Stimulated activated CD4-positive, alpha-beta T cell treated with anti-CD3 and anti-CD28 coated beads, TNF-alpha, amount 100 ng/mL, for 4 hours (primary cell): ENCODE results near the gene PFKM.
"Not testable (repeated sequence)": the region's sequence is repeated elsewhere in the genome, so short reads cannot be mapped to it uniquely, and the experiment has no call there.

ENCODE experiments used
- DNase-seq, 3 experiments: peaks; one replicate each; pipeline ENCODE4 v3.0.0-alpha.2; 2020; ENCODE audit warnings: low read depth in 3 of 3

PFKM gene

DNA sequence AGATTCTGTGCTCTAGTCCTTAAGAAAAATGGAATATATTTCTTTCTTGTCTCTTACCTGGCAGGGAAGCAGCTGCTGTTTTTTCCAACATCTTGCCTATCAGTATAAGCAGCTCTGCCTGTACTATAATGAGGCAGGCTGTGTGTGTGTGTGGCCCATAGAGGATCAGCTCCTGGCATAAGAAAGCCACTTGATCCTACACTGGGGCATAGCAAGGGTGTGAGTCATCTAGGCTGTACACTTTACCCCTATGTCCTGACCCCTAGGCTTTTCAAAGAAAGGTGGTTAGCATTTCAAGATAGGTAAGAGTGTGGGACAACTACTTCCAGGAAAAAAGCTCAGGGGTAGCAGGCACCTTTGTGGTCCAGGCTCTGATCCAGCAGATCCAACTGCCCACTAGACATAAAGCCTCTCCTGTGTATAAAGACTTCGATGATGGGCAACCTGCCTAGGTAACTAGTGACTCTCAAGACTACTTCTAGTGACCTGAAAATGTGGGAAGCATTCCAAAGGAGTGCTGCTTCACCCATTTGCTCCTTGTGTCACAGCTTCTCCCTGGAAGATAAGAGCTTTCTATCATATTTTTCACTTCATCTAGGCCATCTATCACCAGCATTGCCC is 8.4 kb upstream of the PFKM start:
- DNase-seq: no peak

DNA sequence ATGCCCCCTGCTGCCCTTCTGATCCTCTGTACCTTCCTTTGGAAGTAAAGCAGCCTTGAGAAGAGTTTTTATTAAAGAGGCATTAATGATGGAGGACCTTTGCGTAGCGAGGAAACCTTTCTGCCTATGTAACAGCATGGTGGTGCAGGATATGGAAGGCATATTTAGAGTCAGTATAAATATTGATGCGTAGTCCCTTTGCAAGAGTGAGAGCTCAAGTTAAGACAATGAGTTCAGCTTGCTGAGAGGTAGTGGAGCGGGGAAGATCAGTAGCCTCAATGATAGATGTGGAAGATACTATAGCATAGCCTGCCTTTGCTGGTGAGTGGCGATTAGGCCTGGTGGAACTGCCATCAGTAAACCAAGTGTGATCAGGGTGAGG is 7.9 kb upstream of the PFKM start:
- DNase-seq: not testable (repeated sequence)

DNA sequence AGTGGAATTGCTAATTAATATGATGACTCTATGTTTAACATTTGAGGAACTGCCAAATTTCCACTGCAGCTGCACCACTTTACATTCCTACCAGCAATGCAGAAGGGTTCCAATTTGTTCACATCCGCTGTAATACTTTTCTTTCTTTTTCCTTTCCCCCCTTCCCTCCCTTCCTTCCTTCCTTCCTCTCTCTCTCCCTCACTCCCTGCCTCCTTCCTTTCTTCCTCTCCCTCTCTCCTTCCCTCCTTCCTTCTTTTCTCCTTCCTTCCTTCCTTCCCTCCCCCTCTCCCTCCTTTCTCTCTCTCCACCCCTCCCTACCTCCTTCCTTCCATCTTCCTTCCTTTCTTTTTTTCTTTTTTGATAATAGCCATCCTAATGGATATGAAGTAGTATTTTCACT is 3.2 kb upstream of the PFKM start:
- no peak for DNase-seq

DNA sequence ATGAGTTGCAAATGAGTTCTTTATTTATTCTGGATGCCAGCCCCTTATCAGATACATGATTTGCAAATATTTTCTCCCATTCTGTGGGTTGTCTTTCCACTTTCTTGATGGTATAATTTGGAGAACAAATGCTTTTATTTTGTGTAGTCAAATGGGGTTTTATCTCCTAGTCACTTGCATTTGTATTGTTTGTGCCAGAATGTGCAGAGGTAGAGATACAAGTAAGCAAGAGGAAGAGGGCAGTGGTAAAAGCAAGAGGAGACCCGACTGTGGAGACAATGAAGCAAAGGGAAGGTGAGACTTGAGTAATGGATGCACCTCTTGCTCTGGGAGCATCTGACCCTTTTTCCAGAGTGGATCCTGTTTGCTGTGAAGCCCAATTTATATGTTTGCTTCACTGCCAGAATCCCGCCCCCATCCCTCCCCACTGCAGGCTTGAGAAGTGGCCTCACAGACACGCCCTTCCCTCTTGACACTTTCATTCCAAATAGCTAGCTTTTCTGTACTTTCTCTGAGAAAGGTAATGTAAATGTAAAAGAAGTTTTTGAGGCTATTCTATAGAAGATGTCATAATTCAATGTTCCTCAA is 786 bp upstream of the PFKM start:
- no peak for DNase-seq

DNA sequence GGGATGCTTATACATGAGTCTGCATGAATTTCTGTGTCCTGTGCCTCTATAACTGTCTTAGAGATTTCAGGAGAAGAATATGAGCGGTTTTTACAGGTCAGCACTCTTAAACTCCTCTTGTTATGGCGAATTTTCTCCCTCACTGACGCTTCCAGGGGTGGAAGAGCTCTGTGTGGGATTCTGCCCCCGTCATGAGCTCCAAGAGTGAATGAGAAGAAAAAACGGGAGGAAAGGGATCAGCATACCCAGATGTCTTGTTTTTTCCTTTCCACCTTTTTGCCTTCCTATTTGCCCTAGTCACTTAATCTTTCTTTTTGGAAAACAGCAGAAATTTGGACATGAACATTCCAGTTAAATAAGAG is 651 bp downstream of the PFKM start:
- DNase-seq: no peak

DNA sequence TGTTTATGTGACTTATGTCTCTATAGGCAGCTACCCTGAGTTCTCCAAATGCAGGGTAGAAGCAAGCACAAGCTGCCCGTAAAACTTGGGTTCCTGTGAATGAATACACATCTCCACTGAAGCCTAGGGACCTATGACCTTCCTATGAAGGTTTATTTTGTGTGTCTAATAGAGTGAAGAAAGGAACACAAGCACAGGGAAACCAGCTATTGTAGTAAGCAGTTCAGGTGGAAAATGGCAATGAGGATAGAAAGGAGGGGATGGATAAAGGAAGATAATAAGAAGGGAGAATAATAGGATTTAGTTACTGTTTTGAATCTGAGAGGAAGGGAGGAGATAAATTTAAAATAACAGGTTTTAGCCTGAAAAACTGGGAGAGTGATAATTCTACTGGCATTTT is 2.4 kb downstream of the PFKM start:
- no peak for DNase-seq

DNA sequence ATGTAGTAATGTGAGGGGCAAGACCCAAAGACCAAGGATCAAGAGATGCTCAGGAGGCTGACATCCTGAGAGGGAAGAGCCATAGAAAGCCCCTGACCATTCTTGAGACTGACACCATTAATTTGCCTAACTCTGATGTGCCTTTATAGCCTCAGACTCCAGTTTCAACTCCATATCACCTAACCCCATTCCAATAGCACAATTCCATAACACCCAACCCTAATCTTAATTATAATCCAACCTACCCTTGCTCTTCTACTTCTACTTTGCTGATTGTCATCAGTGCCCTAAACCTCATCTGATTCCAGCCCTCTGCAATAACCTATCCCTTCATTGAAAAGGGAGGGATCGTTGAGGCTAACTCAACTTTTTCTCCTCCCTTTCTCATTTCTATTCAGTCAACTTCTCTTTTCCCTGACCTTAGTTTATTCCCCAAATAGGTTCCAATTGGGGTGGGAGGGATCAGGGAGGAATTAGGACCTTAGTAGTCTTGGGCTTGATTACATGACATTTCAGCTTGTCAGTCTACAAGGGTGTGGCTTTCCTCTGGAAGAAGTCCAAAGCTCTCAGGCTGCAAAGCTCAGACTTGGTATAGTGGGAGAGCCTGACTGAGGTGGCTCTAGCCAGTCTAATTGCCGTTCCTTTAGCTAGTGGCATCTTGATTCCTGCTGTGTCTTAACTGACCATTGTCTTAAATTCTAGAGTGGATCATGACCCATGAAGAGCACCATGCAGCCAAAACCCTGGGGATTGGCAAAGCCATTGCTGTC is 3.1 kb downstream of the PFKM start:
- DNase-seq: no peak

DNA sequence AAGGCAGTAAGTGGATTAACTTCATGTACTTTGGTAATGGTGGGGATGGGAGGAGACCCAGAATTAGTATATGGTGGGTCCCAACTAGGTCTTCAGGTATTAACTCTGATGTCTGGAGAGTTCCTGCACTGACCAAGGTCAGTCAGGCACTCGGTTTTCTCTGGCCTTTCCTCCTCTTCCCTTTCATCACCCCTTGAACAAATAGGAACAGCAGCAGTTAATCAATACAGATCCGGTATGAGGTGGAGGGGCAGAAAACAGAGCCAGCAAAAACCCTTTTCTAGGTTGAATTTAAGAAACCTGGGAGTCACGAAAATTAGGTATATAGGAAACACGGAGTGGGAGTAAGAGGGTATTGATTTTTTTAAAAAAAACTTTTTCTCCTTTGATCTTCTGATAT is 4.0 kb downstream of the PFKM start:
- no peak for DNase-seq

DNA sequence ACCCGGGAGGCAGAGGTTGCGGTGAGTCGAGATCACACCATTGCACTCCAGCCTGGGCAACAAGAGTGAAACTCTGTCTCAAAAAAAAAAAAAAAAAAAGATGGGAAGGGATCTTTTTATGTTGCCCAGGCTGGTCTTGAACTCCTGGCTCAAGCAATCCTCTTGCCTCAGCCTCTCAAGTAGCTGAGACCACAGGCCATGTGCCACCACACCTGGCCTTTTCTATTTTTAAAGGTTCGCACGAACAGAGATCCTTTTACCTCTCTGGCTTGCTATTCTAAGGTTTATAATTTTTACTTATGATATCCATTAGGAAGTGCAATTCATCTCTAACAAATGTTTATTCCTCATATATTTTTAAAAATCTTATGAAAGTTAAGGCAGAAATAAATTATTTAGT is 6.4 kb downstream of the PFKM start:
- DNase-seq: not testable (repeated sequence)

DNA sequence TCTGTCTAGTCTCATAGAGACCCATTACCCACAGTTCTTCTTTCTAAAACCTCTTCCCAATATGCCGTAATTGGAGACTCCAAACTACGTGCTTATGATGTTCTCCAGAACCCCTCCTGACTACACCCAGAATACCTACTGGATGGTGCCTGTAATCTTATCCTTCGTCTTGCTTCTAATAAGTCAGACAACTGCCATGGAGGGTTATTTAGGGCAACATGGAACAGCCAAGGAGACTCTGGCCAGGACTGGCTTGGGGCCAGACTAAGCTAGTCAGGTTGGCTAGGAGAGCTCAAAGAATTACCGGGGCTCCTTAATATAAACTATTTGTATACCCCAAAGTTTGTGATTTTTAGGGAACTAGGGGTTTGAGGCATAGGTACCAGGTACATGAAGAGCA is 6.8 kb downstream of the PFKM start:
- DNase-seq: no peak

DNA sequence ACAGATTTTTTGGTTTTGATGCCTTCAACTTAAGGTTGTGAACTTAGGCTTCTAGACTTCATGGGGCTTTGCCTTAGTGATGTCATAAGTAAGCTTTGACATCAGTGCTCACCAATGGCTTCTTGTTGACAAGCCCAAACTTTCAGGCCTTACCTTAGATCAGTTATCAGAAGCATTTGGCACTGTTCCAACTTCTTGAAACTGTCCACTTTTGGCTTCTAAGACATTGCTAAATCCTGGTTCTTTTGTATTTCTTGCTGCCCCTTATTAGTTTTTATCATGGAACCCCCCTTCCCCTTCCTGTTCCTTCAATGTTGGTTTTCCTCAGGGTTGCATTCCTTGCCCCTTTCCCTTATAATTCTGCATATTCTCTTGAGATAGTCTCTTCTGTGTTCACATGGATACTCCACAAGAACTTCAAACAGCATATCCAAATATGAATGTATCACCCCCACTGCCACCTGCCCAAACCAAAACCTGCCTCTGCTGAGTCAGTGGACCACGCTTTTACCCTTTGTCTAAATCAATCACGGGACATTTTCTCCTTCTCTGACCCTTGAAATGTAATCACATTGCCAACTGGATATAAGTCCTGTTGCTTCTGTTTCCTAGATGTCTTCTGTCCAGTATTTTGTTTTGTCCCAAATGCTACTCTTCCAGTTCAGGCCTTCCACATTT is 7.9 kb downstream of the PFKM start:
- DNase-seq: no peak

DNA sequence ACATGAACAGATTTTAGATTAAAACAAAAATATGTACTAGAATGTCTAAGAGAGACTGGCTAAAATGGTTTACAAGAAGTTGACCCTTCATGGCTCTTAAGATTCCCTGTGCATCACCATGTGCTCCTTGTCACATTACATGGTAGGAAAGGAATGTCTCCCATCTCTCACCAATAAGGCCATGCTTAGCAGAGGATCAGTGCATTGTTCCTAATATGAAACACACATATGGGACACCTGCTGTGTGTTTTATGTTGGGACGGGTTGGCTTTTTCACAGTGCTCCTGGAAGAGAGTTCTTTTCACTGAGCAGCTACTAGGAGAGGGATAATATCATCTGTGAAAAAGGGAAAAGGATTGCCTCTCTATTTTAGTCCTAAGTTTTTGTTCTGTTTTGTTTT is 9.6 kb downstream of the PFKM start:
- DNase-seq: no peak

DNA sequence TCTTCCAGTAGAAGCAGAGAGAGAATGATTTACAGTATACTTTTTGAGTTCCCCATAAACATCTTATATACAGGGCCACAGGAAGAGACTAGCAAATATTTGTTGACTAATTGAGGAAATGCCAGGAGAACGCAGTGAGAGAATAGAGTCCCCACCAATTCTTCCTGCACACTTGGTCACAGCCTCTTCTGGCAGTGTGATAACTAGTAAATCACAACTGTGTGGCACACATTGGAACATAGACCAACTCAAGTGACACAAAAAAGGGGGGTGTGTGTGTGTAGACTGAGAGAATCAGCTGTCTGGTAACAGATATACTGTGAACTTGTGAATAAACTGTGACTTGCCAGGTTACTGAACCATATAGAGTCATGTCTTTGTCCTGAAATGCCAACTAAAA is 10.2 kb downstream of the PFKM start:
- no peak for DNase-seq

DNA sequence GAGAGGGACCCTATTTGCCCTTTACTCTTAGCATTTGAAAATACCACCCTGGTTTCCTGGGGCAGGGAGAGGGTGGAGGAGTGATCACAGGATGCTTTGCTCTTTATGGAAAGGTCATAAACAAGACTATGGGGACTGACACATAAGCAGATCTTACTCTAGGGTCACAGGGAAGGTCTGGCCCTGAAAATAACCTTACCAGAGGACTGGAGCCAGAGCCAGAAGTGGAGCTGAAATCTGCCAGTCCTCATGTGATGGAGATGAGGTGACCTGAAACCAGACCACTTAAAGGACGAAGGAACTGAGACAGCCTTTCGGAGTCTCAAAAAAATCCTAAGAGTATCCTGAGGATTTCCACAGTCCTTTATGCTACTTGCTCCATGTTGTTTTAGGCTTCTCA is 12.4 kb downstream of the PFKM start:
- DNase-seq: no peak

DNA sequence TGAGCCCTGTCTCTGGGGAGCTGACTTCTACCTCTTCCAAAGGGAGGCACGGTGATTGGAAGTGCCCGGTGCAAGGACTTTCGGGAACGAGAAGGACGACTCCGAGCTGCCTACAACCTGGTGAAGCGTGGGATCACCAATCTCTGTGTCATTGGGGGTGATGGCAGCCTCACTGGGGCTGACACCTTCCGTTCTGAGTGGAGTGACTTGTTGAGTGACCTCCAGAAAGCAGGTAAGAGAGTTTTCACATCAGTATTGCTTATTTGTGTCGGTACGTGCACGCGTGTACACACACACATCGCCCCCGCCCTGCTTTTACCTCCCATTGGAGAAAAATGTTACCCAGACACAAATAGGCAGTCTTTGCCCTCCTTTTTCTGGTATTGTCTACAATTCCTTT is 13.7 kb downstream of the PFKM start:
- DNase-seq: no peak

DNA sequence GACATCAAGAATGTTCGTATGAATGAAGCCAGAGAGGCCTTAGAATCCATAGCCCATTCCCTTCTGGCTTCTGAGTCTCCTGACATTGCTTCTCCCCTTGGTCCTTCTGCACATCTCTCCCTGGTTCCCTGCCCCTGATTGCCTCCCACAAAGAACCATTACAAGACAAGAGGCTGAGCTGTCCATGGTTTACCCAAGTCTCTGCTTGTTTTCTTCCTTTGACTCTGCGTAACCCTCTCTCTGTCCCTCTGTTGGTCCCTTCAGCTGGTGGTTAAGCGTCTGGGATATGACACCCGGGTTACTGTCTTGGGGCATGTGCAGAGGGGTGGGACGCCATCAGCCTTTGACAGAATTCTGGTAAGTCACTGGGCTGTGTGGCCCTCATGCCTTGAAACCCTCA is 15.9 kb downstream of the PFKM start:
- DNase-seq: no peak

DNA sequence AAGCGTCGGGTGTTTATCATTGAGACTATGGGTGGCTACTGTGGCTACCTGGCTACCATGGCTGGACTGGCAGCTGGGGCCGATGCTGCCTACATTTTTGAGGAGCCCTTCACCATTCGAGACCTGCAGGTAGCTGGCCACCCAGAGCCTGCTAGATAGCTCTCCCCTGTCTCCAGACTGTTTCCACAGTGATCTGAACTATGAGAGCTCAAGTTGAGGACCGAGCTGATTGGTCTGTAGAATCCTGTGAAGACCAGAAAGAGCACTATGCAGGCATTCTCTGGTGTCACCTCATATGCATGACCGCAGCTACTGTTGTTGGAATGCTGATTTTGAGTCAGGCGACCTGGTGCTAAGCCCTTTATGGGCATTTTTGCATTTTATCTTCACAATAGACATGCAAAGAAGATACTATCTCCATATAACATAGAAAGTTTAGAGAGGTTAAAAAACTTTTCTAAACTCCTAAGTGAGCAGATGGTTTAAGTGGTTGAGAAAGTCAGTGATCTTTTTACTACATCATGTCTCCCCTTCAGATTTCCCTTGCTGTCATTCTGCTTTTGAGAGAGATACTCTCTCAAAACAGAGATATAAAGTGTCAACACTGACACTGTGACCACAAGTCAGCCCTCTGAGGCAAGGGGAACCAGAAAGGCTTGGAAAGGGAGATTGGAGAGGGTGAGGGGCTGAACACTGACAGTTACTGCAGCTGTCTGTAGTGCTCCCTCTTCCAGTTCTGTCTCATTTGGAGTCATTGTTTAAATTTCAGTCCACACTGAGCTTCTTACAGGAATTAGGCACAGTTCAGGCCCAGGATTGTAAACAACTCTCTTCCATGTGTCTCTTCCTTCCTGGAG is 23.9 kb downstream of the PFKM start:
- no peak for DNase-seq

DNA sequence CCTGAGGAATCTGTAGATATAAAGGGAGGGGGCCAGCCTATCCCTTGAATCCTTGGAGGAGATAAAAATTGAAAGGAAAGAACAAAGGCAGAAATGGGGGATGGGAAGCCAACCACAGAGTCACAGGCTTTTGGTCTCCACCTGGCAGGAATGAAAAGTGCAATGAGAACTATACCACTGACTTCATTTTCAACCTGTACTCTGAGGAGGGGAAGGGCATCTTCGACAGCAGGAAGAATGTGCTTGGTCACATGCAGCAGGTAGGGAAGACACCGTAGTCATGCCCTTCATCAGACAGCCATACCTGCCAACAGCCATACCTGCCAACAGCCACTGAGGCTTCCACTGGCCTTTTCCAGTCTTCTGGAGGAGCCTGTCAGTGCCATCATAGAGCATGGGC is 24.7 kb downstream of the PFKM start:
- no peak for DNase-seq

DNA sequence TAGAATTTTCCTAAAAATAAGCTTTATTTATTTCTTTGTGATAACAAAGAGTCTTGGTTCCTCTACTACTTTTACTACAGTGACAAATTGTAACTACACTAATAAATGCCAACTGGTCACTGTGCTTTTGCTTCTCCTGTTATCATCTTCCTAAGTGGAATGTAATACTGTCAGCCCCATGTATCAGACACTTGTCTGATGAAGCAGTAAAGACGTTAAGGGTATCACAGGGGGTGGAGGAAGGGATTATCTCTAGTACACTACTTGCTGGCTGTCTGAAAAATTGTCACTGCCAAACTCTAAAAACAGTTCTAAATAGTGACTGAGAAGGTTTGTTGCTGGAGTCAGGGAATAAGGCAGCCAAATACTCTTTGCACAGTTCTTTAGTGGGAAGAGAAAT is 26.8 kb downstream of the PFKM start:
- DNase-seq: no peak

DNA sequence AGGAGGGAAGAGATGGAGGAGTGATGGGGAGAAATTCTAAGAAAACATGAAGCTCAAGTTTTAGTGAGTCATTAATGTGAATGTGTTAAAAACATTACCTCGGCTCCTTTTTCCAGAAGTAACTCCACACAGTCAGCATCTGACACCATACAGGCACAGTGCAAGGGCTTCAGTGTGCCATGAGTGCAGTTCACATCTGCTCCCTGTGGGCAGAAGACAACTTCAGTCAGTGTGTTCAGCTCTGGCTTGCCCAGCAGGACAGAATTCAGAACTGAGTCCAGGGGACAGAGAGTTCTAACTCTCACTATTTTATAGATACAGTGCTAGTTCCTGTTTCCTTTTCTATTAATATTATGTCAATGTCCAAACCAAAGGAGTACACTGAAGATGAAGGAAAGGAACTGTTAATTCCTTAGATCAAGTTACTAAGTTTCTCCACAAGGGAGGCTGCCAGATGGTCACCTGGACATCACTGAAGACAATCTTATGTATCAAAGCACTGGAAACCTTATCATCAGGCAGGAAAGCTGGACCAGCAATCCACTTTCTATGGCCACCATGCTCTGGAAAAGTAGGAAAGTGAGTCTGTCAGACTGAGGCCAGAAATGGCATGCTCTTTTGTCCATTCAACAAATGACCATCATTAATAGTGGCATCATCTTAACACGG is 32.1 kb downstream of the PFKM start:
- no peak for DNase-seq

DNA sequence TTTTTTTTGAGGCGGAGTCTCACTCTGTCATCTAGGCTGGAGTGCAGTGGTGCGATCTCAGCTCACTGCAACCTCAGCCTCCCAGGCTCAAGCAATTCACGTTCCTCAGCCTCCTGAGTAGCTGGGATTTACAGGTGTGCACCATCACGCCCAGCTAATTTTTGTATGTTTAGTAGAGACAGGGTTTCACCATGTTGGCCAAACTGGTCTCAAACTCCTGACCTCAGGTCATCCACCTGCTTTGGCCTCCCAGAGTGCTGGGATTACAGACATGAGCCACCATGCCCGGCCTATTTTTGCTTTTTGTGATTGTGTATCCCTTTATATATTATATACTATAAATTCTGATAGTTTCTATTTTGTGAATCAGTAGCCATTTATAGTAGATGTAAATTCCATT is 36.6 kb downstream of the PFKM start:
- not testable (repeated sequence) for DNase-seq

DNA sequence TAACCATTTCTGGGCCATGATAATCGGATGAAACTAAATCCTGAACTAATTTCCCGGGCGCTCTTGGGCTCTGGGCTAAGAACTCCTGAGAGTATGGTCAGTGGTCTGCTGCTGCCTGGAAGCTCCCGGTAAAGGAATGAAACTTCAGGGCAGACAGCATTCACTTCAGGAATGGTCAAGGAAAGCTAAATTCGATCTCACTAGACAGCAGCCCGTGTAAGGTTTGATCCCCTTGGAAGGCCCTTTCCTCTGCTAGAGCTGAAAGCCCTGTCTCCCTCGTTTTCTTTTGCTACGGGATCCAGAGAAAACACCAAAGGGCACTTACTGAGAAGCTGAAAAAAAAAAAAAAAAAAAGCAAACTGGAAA is 37.5 kb downstream of the PFKM start:
- no peak for DNase-seq
